ENCODE data around the gene GLOD5. TPM values are rescaled to one million over a fixed set of nuclear protein-coding genes. Genes with fewer than 3 reads are reported as not detected.

GLOD5 gene
- total and polyA plus RNA-seq, 8 donors = 0.84 to 2.5 (median 1.6) TPM

GRCh38 chrX:48802089-48802904 is 40.8 kb downstream of the GLOD5 start:
- H3K4me3 ChIP-seq = peak overlapping the region; percentile 37 to 52
- H3K9me3 ChIP-seq = no peaks in the 10 kb centered on the region
- peak overlapping the region; percentile 84 to 95 for H3K27ac ChIP-seq
- intact Hi-C loops (cut with DNase I) = no loop called here
- peaks cover 0 to 7% of the 10 kb centered on the region in 2 donors for H3K36me3 ChIP-seq
- ATAC-seq = peak; percentile 75
- DNase-seq = peak; percentile 52 to 88 (median 85)
- no peak for TF ChIP-seq CTCF (IDR thresholded peaks at IDR 0.05)
- no peaks in the 10 kb centered on the region for H3K4me1 ChIP-seq
- no peaks in the 10 kb centered on the region for H3K27me3 ChIP-seq

- Histone ChIP-seq H3K4me3 (peak overlapping the region; percentile 37 to 52), H3K27me3 (no peaks in the 10 kb centered on the region), H3K9me3 (no peaks in the 10 kb centered on the region), H3K27ac (peak overlapping the region in 1 of 2 donors; percentile 95), H3K36me3 (peaks cover 0 to 7% of the 10 kb centered on the region in 2 donors), H3K4me1 (no peaks in the 10 kb centered on the region)
- TF ChIP-seq CTCF (IDR thresholded peaks at IDR 0.05) = no peak
- intact Hi-C loops (cut with DNase I) = no loop called here
- ATAC-seq (no peak), DNase-seq (no peak)
These were observed 41.3 kb downstream of the GLOD5 start for GRCh38 chrX:48802905-48803200.

GRCh38 chrX:48806081-48806480 is 44.5 kb downstream of the GLOD5 start:
- TF ChIP-seq CTCF (IDR thresholded peaks at IDR 0.05) = no peak
- Histone ChIP-seq H3K9me3 (no peaks in the 10 kb centered on the region), H3K4me1 (no peaks in the 10 kb centered on the region), H3K27ac (no peak overlapping the region), H3K36me3 (peaks cover 0 to 14% of the 10 kb centered on the region in 2 donors), H3K27me3 (no peaks in the 10 kb centered on the region), H3K4me3 (no peak overlapping the region)
- DNase-seq = no peak
- ATAC-seq = no peak
- intact Hi-C loops (cut with DNase I) = no loop called here

- no peak for TF ChIP-seq CTCF (IDR thresholded peaks at IDR 0.05)
- peaks cover 0 to 53% of the 10 kb centered on the region in 2 donors for H3K36me3 ChIP-seq
- H3K27me3 ChIP-seq = no peaks in the 10 kb centered on the region
- no peak overlapping the region for H3K27ac ChIP-seq
- H3K4me1 ChIP-seq = no peaks in the 10 kb centered on the region
- intact Hi-C loops (cut with DNase I) = no loop called here
- ATAC-seq (peak; percentile 27), DNase-seq (no peak)
- no peak overlapping the region for H3K4me3 ChIP-seq
- no peaks in the 10 kb centered on the region for H3K9me3 ChIP-seq
These were observed 52.1 kb downstream of the GLOD5 start for GRCh38 chrX:48813644-48814043.

GRCh38 chrX:48814722-48815121 is 53.2 kb downstream of the GLOD5 start:
- Histone ChIP-seq H3K4me1 (no peaks in the 10 kb centered on the region), H3K36me3 (peaks cover 0 to 59% of the 10 kb centered on the region in 2 donors), H3K27me3 (no peaks in the 10 kb centered on the region), H3K4me3 (no peak overlapping the region), H3K27ac (no peak overlapping the region), H3K9me3 (no peaks in the 10 kb centered on the region)
- TF ChIP-seq CTCF (IDR thresholded peaks at IDR 0.05) = no peak
- ATAC-seq = no peak
- intact Hi-C loops (cut with DNase I) = no loop called here
- no peak for DNase-seq

All from left lung (tissue), 10 donors.